ENCODE results near the gene CASKIN1.
A peak's percentile ranks its signal among the peaks of the same experiment; 100 is the strongest.

CASKIN1 gene

DNA sequence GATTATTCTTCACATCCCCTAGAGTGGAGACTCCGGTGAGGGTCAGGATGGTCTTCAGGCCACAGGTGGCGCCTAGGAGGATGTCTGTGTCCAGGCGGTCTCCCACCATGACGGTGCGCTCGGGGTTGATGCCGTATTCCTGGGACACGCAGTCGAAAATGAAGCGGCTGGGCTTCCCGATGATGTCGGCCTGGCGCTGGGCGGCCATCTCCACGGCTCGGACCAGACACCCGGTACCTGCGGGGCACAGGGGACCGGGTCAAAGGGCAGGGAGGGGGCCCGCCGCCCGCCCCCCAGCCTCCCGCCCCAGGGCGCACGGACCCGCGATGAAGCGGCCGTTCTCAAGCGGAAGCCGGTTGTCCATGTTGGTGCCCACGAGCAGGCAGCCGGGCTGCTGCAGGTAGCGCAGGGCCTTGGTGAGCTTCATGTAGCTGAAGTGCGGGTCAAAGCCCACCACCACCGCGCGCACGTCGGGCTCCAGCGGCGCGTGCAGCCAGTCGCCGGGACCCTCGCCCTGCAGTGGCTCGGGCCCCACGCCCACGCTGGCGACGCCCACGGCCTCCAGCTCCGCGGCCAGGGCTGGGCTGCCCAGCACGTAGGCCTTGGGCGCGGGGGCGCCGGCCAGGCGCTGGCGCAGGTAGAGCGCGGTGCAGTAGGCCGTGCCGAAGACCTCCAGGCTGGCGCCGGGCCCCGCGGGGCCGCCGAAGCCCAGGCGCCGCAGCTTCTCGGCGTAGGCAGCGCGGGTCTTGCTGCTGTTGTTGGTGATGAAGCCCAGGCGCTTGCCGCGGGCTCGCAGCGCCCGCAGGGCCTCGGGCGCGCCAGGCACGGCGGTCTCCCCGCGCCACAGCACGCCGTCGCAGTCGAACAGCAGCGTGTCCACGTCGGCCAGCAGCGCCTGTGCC lies 17.7 kb upstream of the CASKIN1 start:
- Histone ChIP-seq H3K36me3 (ENCODE audit: insufficient read depth, low read length) (peaks cover 2% of the 10 kb centered on the region), H3K27me3 (ENCODE audit: control insufficient read depth in 1 of 2, insufficient read depth in 2 of 2, low read length in 2 of 2) (no peaks in the 10 kb centered on the region), H3K27ac (ENCODE audit: low read depth, low read length) (peak overlapping the region; percentile 78), H3K4me1 (ENCODE audit: insufficient read depth, low read length) (peaks cover 12% of the 10 kb centered on the region), H3K9ac (ENCODE audit: low read length) (peak overlapping the region; percentile 21), H3K4me3 (ENCODE audit: low read depth in 1 of 2, low read length in 2 of 2) (peak overlapping the region; percentile 63 to 80), H3K9me3 (ENCODE audit: low read length) (no peaks in the 10 kb centered on the region)

DNA sequence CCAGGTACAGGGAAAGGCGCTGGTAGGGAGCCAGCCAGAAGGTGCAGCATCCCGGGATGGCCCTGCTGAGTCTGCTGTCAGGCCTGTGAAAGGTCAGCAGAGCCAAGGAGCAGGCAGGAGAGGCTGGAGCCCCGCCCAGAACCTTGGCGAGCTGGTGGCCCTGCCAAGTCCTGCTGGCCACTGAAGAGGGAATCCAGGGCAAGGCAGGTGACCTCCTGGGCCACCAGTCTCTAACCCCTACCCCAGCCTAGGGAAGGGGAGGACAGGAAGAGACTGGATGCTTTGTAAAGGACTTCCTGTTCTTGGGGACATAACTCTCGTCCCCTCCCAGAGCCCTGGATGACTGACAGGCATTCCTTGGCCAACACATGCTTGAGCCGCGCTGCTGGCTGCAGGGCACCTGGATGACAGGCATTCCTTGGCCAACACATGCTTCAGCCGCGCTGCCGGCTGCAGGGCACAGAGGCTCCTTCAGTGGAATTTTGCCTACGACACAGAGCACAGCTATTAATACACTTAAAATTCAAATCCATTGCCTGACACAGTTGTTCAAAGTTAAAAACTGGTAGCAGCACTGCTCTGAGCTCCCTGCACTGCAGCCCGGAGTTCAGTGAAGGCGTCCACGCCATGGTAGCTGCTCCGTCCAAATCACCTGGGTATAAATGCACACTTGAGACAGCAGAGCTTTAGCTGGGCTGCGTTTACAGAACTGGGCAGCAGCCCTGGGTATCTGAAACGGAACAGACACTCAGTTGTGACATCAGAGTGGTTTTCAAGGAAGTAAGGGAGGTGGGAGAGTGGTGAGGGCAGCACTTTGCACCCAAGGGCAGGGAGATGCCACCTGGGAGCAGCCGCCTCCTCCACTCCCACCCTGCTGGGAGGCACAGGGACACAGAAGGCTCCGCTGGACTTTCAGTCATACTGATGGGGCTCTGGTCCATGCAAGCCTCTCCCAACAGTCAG lies 16.2 kb upstream of the CASKIN1 start:
- no peak overlapping the region for H3K27ac ChIP-seq (ENCODE audit: low read depth, low read length)
- H3K4me3 ChIP-seq (ENCODE audit: low read depth in 1 of 2, low read length in 2 of 2): peak overlapping the region in 1 of 2 donors; percentile 6
- no peaks in the 10 kb centered on the region for H3K9me3 ChIP-seq (ENCODE audit: low read length)
- H3K27me3 ChIP-seq (ENCODE audit: control insufficient read depth in 1 of 2, insufficient read depth in 2 of 2, low read length in 2 of 2): no peaks in the 10 kb centered on the region
- no peak overlapping the region for H3K9ac ChIP-seq (ENCODE audit: low read length)
- peaks cover 15% of the 10 kb centered on the region for H3K36me3 ChIP-seq (ENCODE audit: insufficient read depth, low read length)
- H3K4me1 ChIP-seq (ENCODE audit: insufficient read depth, low read length): peaks cover 12% of the 10 kb centered on the region

DNA sequence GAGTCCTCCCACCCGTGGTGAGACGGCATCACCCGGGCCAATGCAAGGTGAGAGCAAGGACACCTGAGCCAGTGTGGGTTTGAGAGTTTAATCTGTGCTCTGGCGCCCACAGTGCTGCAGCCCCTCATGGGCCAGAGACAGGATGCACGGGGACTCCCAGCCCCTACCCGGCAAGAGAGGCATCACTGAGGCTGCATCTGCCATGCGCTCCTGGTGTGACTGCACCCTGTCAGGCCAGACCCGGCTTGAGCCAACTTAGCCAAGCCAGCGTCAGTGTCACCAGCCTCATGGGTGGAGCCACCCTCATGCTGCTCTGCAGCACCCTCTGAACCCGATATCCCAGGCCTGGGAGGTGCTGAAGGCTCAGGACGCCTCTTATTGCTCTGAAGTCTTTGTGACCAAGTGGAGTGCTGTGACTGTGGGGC lies 15.5 kb upstream of the CASKIN1 start:
- Histone ChIP-seq H3K27me3 (ENCODE audit: control insufficient read depth in 1 of 2, insufficient read depth in 2 of 2, low read length in 2 of 2) (no peaks in the 10 kb centered on the region), H3K9ac (ENCODE audit: low read length) (no peak overlapping the region), H3K27ac (ENCODE audit: low read depth, low read length) (no peak overlapping the region), H3K36me3 (ENCODE audit: insufficient read depth, low read length) (peaks cover 19% of the 10 kb centered on the region), H3K4me3 (ENCODE audit: low read depth in 1 of 2, low read length in 2 of 2) (no peak overlapping the region), H3K4me1 (ENCODE audit: insufficient read depth, low read length) (peaks cover 12% of the 10 kb centered on the region), H3K9me3 (ENCODE audit: low read length) (no peaks in the 10 kb centered on the region)

DNA sequence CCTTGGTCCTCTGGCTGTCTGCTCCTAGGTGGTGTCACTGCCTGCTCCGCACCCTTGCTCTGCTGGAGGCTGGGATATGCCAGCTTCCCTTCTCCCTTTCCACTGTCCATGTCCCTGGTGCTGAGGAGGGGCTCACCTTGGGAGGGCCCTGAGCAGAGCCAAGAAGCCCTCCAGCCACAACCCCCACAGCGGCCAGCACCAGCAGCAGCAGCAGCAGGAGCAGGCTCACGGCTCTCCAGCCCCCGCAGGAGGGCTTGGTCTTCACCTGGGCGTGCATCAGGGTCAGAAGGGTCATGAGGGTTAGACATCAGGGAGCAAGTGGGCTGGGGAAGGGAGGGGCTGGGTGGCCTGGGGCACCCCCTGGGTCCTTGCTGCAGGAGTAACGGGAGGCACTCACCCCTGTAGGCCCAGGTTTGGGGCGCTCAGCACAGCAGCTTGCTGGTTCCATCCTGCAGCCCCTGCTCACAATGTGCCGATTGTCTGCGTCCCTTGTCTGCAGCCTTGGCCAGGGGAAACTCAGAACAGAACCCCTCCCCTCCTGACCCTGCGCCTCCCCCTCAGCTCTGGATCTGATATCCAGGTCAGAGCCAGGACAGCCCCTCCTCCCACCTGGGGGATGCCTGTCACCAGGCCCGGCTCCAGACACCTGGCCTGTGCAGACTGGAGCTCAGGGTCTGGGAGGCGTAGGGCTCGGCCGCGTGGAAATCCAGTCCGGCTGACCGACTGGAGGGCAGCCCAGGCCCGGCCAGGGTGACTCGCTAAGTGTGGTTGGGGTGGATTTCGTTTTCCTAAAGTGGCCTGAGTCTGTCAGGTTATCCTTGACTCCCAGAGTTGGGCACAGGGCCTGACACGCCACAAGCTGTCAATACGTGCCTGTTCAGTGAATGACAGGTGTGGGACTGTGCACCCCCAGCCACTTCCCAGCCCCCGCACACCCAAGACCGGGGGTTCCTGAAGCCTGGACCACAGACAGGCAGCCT lies 14.3 kb upstream of the CASKIN1 start, which contains the start of gene BRICD5:
Gene BRICD5, minus strand, starts transcription at position 478 of the 980 bp plus-strand sequence. Its CDS starts 30 bp downstream, at position 448.
- no peak within 1 kb of the TSS for H3K9ac ChIP-seq (ENCODE audit: low read length)
- peaks cover 18% of the 10 kb centered on the region for H3K4me1 ChIP-seq (ENCODE audit: insufficient read depth, low read length)
- H3K27ac ChIP-seq (ENCODE audit: low read depth, low read length): no peak within 1 kb of the TSS
- no peak within 1 kb of the TSS for H3K4me3 ChIP-seq (ENCODE audit: low read depth in 1 of 2, low read length in 2 of 2)
- H3K27me3 ChIP-seq (ENCODE audit: control insufficient read depth in 1 of 2, insufficient read depth in 2 of 2, low read length in 2 of 2): no peaks in the 10 kb centered on the region
- H3K9me3 ChIP-seq (ENCODE audit: low read length): no peaks in the 10 kb centered on the region
- H3K36me3 ChIP-seq (ENCODE audit: insufficient read depth, low read length): peaks cover 19% of the 10 kb centered on the region

DNA sequence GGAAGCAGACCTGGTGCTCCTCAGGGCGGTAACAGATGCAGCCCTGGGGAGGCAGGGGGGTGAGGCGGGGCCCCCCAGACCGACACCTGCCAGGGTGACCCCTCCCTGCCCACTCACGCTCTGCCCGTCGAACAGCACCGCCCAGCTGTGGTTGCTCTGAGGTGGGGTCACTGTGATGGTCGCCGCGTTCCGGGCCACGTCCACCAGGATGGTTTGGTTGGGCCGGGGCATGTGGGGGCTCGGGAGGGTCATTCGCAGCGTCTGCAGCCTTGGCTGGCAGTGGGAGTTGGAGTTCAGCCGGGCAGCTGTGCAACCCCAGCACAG lies 13.6 kb upstream of the CASKIN1 start:
- Histone ChIP-seq H3K9me3 (ENCODE audit: low read length) (no peaks in the 10 kb centered on the region), H3K4me3 (ENCODE audit: low read depth in 1 of 2, low read length in 2 of 2) (no peak overlapping the region), H3K9ac (ENCODE audit: low read length) (no peak overlapping the region), H3K36me3 (ENCODE audit: insufficient read depth, low read length) (peaks cover 19% of the 10 kb centered on the region), H3K4me1 (ENCODE audit: insufficient read depth, low read length) (peaks cover 18% of the 10 kb centered on the region), H3K27me3 (ENCODE audit: control insufficient read depth in 1 of 2, insufficient read depth in 2 of 2, low read length in 2 of 2) (no peaks in the 10 kb centered on the region), H3K27ac (ENCODE audit: low read depth, low read length) (no peak overlapping the region)

DNA sequence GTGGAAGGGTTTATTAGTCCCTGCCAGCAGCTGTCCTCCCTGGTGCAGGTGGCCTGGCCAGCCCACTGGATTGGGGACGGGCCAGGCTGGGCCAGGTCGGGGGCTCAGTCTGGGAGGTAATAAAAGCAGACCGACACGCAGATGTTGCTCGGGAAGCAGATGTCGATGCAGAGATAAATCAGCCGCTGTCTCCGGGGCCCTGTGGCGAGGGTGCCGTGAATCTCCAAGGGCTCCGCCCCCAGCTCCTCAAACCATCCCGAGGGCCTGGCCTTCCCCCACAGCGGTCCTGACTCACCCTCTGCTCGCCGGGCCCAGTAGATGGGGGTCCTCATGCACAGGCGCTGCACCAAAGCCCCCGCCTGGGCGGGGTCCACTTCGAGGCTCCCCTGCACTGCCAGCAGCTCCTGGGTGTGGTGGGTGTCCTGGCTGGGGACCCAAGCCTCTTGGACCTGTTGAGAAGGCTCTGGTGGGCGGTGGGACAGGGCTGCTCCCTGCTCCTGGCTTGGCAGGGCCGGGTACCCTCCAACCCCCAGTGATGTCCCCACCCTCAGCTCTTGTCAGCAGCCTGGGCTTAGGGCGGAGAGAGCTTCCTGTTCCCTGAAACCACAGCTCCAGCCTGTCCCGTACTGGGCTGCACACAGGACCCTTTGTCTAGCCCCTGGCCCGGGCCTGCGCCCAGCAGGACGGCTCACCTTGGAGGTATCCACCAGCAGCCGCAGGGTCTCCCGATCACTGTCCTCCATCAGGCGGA lies 13.0 kb upstream of the CASKIN1 start:
- no peak overlapping the region for H3K4me3 ChIP-seq (ENCODE audit: low read depth in 1 of 2, low read length in 2 of 2)
- no peaks in the 10 kb centered on the region for H3K27me3 ChIP-seq (ENCODE audit: control insufficient read depth in 1 of 2, insufficient read depth in 2 of 2, low read length in 2 of 2)
- peaks cover 19% of the 10 kb centered on the region for H3K36me3 ChIP-seq (ENCODE audit: insufficient read depth, low read length)
- no peak overlapping the region for H3K9ac ChIP-seq (ENCODE audit: low read length)
- peaks cover 23% of the 10 kb centered on the region for H3K4me1 ChIP-seq (ENCODE audit: insufficient read depth, low read length)
- H3K9me3 ChIP-seq (ENCODE audit: low read length): no peaks in the 10 kb centered on the region
- H3K27ac ChIP-seq (ENCODE audit: low read depth, low read length): no peak overlapping the region

DNA sequence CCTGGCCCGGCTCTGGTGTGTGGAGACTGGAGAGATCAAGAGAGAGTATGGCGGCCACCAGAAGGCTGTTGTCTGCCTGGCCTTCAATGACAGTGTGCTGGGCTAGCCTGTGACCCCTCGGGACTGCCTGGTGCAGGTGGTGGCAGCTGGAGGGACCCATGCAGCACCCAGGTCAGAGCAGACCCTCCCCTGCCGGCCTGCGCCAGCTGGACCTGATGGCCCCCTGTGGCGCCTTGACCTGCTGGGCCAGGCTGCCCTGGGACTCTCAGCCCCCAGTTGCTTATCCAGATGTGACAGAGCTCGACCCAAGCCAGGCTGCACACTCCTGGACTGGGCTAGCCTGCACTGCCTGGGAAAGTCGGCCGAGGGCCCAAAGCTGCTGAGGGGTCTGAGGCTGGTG lies 12.4 kb upstream of the CASKIN1 start:
- Histone ChIP-seq H3K9me3 (ENCODE audit: low read length) (no peaks in the 10 kb centered on the region), H3K9ac (ENCODE audit: low read length) (no peak overlapping the region), H3K27ac (ENCODE audit: low read depth, low read length) (no peak overlapping the region), H3K36me3 (ENCODE audit: insufficient read depth, low read length) (peaks cover 19% of the 10 kb centered on the region), H3K4me3 (ENCODE audit: low read depth in 1 of 2, low read length in 2 of 2) (no peak overlapping the region), H3K4me1 (ENCODE audit: insufficient read depth, low read length) (peaks cover 23% of the 10 kb centered on the region), H3K27me3 (ENCODE audit: control insufficient read depth in 1 of 2, insufficient read depth in 2 of 2, low read length in 2 of 2) (no peaks in the 10 kb centered on the region)

DNA sequence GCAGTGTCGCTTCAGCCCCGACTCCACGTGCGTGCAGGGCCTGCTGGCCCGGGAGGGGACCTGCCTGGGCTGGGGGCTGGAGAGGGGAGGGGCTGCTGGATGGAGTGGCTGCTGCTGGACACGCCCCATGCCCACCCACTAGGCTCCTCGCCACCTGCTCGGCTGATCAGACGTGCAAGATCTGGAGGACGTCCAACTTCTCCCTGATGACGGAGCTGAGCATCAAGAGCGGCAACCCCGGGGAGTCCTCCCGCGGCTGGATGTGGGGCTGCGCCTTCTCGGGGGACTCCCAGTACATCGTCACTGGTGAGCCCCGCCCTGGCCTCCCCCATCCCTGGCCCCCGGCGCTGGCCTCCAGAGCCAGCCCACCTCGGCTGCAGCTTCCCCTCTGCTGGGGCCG lies 11.9 kb upstream of the CASKIN1 start:
- H3K9ac ChIP-seq (ENCODE audit: low read length): no peak overlapping the region
- H3K9me3 ChIP-seq (ENCODE audit: low read length): no peaks in the 10 kb centered on the region
- no peaks in the 10 kb centered on the region for H3K27me3 ChIP-seq (ENCODE audit: control insufficient read depth in 1 of 2, insufficient read depth in 2 of 2, low read length in 2 of 2)
- H3K36me3 ChIP-seq (ENCODE audit: insufficient read depth, low read length): peaks cover 19% of the 10 kb centered on the region
- H3K27ac ChIP-seq (ENCODE audit: low read depth, low read length): no peak overlapping the region
- no peak overlapping the region for H3K4me3 ChIP-seq (ENCODE audit: low read depth in 1 of 2, low read length in 2 of 2)
- peaks cover 18% of the 10 kb centered on the region for H3K4me1 ChIP-seq (ENCODE audit: insufficient read depth, low read length)

DNA sequence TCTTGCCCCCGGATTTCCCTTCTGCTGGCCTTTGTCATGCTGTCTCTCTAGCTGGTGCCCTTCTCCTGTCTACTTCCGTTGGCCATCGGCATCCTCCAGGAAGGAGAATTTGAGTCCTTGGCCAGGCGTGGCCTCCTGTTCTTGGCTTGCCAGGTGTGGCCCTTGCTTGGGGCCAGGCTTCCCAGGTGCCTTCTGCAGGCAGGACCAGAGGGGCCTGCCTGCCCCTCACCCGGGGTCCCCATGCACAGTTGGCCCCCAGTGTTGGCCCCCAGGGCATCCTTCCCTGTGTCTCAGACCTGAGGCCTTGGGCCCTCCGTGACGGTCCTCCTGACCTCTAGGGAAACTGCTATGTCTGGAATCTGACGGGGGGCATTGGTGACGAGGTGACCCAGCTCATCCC lies 11.5 kb upstream of the CASKIN1 start:
- Histone ChIP-seq H3K9ac (ENCODE audit: low read length) (no peak overlapping the region), H3K36me3 (ENCODE audit: insufficient read depth, low read length) (peaks cover 19% of the 10 kb centered on the region), H3K27me3 (ENCODE audit: control insufficient read depth in 1 of 2, insufficient read depth in 2 of 2, low read length in 2 of 2) (no peaks in the 10 kb centered on the region), H3K4me1 (ENCODE audit: insufficient read depth, low read length) (peaks cover 14% of the 10 kb centered on the region), H3K4me3 (ENCODE audit: low read depth in 1 of 2, low read length in 2 of 2) (no peak overlapping the region), H3K27ac (ENCODE audit: low read depth, low read length) (no peak overlapping the region), H3K9me3 (ENCODE audit: low read length) (no peaks in the 10 kb centered on the region)

DNA sequence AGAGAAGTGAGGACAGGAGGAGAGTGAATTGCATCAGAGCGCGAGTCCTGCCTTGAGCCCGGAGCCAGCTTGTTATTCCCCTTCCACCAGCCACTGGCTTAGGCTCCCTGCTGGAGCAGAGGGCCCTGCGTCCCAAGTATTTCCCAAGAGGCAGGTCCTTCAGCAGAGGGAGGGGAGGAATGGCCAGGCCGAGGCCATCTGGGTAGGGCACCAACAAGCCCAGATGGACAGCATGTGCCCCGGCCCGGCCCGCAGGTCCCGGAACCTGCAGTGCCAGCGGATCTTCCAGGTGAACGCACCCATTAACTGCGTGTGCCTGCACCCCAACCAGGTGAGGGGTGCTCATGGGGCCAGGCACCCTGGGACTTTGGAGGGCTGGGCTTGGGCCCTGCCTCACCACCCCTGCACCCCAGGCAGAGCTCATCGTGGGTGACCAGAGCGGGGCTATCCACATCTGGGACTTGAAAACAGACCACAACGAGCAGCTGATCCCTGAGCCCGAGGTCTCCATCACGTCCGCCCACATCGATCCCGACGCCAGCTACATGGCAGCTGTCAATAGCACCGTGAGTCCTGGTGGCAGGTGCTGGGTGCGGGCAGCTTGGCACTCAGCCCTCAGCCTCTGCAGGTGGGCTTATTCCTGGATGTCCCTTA lies 10.5 kb upstream of the CASKIN1 start:
- no peak overlapping the region for H3K9ac ChIP-seq (ENCODE audit: low read length)

More for the DNA sequence above, 10.5 kb upstream of the CASKIN1 start:
- H3K27ac ChIP-seq (ENCODE audit: low read depth, low read length): no peak overlapping the region
- no peaks in the 10 kb centered on the region for H3K9me3 ChIP-seq (ENCODE audit: low read length)
- H3K36me3 ChIP-seq (ENCODE audit: insufficient read depth, low read length): peaks cover 19% of the 10 kb centered on the region
- peaks cover 11% of the 10 kb centered on the region for H3K4me1 ChIP-seq (ENCODE audit: insufficient read depth, low read length)
- no peaks in the 10 kb centered on the region for H3K27me3 ChIP-seq (ENCODE audit: control insufficient read depth in 1 of 2, insufficient read depth in 2 of 2, low read length in 2 of 2)
- H3K4me3 ChIP-seq (ENCODE audit: low read depth in 1 of 2, low read length in 2 of 2): no peak overlapping the region
